GM18873 (cell line): Measurements from ENCODE around the gene GMDS.
A peak's percentile ranks its signal among the peaks of the same experiment; 100 is the strongest.

Source experiments
- ATAC-seq: cut with Tn5 transposase; IDR thresholded peaks from one replicate; pipeline ENCODE4 v1.9.1; 2021; ENCODE audit warnings: mild to moderate bottlenecking, moderate library complexity, moderate number of reproducible peaks; ENCODE audit not compliant: unreplicated experiment, low FRiP score

The GMDS gene

DNA sequence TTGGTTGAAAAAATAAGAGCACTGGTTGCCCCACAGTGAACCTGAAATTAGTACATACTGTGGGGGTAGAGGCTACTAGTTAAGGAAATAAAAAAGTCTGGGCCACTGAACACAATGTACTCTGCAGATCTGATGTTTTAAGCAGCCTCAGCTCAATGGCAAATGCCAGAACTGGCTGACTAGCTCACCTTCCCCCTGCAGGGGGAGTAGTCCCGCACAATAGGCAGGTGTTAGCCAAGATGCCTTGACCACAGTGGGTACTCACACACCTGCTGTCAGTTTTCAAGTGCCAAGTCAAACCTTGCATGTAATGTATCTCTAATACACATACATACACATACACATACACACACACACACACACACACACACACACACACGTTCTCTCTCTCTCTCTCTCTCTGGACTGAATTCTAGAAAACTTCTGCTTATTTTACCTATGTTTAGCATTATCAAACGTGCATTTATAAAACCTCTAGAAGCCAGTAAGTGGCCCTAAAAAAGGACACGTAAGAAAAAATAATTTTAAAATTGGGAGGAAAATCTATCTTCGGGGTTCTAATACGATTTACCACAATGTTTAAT, 36.1 kb downstream of the GMDS start:
- ATAC-seq, result no peak

DNA sequence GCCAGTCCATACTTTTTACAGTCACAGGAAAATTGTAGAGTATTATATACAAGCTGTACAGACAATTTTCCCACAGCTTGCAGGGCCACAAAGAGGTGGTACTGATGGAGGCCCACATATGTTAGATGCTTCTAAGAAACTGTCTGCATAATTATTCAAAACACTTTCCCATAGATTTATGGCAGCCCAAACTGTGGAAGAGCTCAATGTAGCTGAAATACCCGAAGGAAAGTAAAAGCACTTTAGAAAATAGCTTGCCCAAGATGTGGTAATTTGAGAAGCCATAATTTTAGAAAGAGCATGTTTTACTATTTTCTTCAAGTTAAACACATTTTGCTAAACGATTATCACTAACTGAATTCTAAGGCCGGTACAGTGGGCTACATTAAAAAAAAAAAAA, 36.9 kb downstream of the GMDS start:
- ATAC-seq, result no peak

DNA sequence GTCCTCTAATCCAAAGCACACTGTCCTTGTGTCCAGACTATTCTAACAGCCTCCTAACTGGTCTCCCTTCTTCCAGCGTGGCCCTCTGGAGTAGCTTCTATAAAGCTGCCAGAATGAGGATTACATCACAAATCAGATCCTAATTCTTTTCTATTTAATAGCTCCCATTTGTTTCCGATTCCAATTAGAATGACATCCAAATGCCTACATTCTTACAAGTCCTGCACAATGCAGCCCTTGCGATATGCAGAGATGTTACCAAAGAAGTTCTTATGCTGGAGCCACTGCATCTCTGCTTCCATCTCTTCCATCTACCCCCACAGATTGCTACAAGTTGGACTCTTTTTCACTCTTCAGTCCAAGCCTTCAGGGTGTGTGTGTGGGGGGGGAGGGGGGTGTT, 40.0 kb downstream of the GMDS start:
- no peak for ATAC-seq

DNA sequence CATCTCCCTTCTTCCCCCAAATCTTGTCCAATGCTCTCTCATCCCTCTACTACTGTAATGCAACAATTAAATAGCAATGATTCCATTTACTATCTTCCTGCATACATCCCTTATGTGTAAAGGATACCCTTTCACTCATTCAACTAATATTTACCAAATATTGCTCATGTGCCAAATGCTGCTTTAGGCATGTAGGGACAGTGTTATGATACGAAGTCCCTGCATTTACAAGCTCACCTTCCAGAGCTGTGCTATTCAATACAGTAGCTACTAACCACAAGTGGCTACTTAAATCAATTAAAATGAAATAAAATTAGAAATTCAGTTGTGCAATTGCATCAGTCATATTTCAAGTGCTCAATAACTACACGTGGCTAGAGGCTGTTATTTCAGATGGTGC, 41.1 kb downstream of the GMDS start:
- no peak for ATAC-seq

DNA sequence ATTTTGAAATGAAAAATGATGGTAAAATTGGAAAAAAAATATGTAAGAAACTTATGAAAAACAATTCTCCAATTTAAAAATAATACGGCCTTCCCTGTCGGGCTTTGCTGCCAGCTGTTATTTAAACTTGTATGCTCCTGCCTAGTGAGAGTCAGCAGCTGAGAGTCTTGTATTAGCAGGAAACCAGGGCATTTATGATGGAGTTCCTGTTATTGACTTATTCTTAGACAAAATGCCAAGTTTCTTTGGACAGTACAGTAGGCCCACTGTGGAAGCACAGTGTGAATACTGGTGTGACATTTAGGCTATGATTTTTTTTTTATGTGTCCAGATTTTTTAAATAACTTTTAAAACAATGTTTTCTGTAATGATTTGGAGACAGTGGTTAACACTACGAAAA, 42.1 kb downstream of the GMDS start:
- ATAC-seq, result no peak

DNA sequence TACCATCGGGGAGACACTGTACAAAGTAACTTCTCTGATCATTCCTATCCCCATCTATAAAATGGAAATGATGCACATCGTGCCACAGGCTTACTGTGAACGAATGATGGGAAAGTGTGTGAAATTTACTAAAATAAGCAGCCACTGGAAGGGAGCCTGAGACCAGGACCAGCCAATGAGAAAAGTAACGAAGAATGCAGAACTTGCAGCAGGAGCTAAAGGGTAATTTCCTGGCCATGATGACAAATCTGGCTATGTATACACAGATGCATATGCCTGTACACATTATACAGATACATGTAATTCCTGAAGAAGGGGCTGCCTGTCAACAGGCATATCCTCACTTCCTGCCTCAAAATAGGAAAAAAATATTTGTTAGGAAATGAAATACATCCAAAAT, 47.4 kb downstream of the GMDS start:
- no peak for ATAC-seq

DNA sequence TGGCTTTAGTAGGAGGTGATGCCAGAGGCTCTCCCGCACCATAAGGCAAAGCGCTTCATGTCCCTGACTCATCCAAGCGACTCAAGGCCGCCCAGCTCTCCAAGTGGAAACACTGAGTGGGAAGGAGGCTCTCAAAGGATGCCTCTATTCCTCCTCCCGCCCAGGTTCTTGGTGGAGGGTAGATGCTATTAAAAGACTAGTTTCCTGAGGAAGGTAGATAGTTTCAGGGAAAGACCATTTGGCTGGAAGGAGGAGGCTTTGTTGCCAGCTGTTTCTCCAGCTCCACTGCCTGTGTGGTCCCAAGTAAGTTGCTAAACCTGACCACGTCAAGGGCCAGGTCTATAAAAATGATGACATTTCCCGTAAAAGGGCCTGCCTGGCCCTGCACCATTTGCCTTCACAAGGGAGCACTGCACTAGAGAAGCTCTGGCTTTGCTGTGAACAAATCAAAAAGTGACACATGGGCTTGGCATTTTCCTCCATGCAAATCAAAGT, 48.2 kb downstream of the GMDS start:
- no peak for ATAC-seq

DNA sequence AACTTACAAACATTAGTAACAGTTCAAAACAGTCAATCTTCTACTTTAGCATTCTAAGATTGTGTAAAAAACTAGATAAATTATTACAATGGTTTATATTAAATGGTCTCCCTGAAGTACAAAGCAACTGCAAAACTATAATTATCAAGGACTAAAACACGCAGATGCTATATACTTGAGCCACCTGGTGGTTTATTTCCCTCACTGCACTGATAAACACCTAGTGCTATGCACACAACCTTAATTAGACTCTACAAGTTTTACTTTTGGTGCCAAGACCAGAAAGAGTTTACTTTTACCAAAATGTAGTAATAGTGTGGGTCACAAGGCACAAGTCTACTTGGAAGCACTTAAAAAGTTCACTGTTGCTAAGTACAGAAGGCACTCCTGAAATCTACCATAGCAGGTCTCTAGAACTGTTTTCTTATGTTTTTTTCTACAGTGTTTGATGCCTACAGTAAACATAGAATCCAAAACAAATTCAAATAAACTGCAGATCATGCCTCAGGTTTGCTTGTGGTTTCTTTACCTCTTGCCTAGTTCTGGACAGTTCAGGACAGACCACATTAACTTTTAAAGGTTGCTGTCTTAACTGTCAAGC, 49.2 kb downstream of the GMDS start:
- no peak for ATAC-seq

DNA sequence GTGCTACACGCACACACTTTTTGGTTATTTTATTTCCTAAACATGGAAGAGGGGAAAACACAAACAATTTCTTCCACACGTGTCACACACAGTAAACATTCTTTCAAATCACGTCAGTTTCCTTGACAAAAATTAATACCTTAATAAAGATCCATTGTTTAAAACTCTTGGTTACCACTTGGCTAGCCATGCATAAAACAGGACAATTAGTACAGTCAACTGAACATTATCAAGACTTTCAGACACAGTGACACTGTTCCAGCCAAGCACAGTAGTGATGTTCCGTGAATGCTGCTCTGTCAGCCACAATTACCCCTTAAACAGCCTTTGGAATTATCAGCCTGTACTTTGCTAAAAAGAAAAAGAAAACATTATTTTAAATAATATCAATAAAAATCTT, 50.8 kb downstream of the GMDS start:
- ATAC-seq, result no peak

DNA sequence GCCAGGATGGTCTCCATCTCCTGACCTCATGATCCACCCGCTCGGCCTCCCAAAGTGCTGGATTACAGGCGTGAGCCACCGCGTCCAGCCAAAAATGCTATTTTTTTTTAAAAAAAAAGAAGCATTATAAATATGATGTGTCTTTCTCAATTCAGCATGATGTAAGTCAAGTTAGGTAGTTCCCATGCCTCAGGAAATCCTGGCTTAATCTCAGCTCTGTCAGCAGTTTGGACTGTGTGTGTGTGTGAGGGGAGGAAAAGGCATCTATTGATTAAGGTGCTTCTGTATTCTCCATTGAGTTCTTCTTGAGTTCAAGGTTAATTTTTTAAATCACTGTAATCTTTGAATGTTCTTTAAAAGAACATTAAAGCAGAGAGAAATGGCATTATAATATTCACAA, 51.5 kb downstream of the GMDS start:
- ATAC-seq, result no peak

DNA sequence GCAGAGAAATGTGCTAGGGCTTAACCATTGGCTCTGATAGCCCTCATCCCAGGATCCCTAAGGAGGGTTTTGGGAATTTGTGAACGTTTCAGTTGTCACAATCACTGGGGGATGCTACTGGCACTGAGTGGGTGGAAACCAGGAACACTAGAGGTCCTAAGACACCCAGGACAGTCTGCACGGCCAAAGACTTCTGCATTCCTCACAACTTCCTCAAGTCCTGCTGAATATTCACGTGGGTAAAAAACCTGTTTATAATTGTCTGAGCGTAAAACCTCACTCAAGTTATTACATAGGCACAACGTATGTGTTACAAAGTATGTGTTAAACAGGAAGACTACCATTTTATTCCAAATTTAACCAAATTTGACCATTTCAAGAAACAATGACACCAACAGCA, 52.4 kb downstream of the GMDS start:
- no peak for ATAC-seq

DNA sequence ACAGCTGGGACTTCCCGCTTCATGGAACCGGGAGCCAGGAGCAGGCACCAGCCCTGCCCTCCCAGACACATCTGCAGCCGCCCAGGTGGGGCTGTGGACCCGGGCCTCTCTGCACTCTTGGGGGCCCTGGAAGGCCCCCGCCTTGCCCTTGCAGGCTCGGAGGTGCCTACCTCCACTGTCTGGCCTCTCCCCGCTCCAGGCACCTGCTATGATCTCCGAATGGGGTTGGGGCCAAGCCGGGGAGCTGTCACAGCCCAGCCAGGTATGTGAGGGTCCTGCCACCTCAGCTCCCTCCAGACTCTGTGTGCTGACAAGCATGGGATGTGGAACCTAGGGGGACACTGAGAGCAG, 54.0 kb downstream of the GMDS start:
- no peak for ATAC-seq

DNA sequence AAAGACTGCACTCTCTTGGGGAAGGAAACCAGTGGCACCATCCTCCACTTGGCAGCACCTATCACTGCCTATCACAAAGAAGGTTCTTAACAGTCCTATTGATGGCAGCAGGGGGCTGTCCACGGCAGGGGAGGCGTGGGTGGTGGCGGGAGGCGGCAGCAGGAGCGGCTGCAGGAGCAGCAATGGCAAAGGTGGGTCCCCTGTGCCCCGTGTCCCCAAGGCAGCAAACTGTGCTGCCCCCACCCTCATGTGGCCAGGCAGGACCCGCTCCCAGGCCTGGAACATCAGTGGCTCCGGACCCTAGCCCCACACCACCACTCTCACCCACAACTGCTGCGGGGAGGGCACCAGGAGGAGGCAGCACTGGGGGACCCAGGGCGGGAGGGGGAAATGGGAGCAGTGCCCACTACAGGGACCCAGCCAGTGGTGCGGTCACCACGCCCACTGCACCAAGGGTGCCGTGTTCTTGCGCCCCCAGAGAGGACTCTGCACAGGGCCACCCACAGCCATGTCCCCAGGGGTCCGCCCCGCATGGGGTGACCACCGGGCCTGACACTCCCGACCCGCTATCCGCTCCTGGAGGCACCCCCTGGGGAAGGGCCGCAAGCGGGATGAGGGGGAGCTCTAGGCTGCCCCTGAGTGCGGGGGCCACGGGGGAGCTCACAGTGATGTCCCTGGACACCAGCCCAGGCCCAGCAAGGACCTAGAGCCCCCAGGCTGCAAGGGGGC, 54.6 kb downstream of the GMDS start:
- ATAC-seq, result no peak

DNA sequence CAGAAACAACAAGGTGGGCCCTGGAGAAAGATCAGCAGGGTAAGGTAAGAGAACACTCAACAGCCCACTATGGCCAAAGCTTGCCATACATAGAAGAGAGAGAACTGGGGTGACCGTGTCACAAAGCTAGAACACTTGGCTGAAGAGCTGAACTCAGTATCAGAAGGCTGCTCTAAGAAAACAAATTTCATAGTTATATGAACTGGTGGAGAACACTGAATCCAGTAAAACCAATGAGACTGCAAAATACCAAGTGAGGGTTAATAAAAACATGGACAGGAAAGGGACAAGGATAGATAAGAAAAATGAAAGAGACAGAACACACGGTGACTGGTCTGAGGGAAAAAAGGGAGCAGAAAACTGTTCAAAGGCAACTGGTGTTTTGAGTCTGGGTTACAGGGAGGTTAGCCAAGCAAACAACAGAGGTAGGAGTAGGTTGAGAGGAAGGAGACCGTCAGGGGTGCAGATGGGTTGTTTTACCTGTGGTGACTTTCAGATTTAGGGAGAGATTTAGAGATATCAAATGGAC, 56.5 kb downstream of the GMDS start:
- no peak for ATAC-seq

DNA sequence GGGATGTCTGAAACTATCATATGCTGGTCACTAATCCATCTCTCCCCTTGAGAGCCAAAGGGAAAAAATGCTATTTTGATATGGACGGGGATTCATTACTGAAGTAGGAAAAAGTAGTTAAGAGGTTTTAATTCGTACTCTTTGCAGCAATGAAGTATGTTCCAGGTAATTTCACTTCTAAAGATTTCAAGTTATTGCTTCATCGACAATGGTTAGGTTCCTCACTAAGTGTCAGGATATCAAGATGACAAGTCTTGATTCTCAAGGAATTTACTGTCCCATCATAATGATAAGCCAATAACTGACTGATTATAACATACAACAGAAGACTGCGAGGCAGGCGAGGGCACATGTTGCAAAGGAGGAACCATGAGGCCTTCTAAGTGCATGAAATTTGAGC, 57.0 kb downstream of the GMDS start:
- ATAC-seq, result no peak

DNA sequence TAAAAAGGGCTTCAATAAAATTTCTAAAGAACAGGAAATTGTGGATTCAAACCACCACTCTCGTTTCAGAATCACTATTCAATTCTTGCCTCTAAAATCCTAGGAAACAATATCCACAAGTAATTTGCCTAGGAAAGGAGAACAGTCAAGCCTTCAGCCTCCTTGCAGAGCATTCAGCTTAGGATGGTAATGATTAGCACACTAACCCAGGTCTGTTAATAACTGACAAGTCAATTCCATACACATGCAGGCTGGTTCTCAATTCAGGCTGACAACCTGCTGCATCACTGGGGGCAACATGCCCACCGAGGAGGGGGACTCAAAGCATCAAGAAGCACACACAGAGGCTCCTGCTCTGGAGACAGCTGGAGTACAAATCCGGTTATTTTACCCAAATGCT, 57.6 kb downstream of the GMDS start:
- no peak for ATAC-seq

DNA sequence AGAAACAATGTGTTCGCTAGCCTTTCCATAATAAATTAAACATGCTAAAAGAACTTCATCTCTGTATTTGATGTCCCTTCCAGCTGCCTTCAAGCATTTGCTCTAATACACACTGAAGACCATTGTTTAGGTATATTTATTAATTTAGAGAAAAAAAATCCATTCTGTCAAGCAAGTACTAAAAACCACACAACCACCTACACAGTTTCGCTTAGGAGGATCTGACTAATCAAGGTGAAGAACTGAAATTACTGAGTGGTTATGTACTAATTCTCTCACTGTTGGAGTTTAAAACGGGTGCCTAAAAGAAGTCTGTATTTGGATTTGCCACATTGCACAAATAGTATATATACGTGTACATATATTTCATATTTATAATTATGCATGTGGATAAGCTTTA, 58.9 kb downstream of the GMDS start:
- peak; percentile 55 for ATAC-seq

DNA sequence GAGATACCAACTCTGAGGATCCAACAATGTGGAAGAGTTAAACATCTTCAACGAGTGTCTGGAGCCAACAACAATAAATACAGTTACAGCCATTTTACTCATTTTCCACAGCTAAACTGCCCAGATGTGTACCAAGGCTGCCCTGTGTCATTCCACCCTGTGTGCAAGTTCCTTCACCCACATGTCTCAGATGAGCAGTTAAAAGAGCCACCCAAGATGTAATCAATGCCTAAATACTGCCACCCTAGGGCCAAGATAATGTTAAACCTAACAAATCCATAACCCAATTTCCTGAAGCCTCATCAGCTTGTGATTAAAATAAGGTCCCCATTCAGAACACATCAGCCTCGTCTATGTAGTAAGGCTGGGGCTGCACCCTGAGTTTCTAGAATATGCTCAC, 59.9 kb downstream of the GMDS start:
- ATAC-seq, result no peak

DNA sequence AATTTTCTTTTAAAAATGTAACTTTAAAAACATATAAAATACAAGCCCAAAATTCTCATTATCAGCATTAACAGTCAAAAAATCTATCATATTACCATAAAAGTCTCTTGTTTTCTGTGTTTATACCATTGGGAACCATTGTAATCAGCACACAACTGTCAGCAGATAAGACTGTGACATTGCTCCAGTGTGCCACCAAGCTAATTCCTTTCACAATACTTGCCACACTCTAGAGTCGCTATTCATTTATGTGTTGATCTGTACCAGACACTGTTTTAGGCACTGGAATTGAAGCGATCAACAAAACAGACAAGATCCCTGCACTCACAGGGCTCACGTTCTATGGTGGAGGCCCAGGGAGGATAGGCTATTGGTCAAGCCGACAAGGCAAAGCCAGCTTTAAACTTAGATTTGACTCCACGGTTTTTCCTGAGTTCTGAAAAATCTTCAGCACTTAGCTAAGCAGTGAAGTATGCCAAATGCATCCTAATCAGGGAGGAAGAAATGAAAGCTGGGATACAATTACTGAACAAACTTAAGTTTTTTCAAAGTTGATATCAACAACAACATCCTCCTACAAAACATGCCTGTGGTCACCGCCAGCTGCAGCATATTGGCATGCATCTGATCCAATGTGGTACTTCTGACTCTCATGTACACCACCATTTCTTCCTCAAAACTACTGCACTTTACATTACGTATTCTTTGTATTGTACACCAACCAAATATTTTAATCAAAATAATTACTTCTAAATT, 60.5 kb downstream of the GMDS start:
- no peak for ATAC-seq

DNA sequence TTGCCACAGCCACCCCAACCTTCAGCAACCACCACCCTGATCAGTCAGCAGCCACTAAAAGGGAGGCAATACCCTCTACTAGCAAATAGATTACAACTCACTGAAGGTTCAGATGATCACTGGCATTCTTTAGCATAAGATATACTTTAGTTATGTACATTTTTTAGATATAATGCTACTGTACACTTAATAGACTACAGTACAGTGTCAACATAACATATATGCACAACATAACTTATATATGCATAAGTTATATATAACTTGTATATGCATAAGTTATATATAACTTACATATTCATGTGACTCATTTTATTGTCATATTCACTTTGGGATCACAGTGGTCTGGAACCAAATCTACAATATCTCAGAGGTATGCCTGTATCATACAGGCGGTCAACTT, 61.7 kb downstream of the GMDS start:
- ATAC-seq, result no peak

DNA sequence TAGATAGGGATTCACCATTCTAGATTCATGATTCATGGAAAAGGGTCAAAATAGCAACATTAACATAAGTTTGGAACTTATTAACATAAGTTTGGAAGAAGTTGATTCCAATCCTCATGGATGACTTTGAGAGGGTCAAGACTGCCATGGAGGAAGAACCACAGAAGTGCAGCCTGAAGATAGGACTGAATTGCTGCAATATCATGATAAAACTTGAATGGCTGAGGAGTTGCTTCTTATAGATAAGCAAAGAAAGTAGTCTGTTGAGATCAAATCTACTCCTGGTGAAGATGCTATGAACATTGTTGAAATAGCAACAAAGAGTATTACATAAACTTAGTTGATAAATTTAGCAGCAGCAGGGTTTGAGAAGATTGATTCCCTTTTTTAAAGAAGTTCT, 62.2 kb downstream of the GMDS start:
- ATAC-seq, result no peak
